Endothelial cell of umbilical vein (primary cell): Measurements from ENCODE around the gene CCT2.

ENCODE experiments used
- CTCF ChIP-seq, 2 donors: IDR thresholded peaks; 1 replicate in 1 of 2; 2 replicates in 1 of 2; pipeline ENCODE4 v1.5.1; 2011; ENCODE audit warnings: low read length in 2 of 2, mild to moderate bottlenecking in 2 of 2, moderate library complexity in 2 of 2, control low read depth in 1 of 2, inconsistent platforms in 1 of 2, low read depth in 1 of 2; ENCODE audit not compliant: insufficient read depth in 1 of 2; ENCODE audit errors: extremely low read depth in 1 of 2
- EZH2 ChIP-seq: IDR thresholded peaks from 2 replicates; pipeline ENCODE4 v1.6.1; 2012; ENCODE audit warnings: borderline replicate concordance, low read depth, mild to moderate bottlenecking, moderate library complexity, low read length, inconsistent platforms; ENCODE audit not compliant: severe bottlenecking
- FOS ChIP-seq: IDR thresholded peaks from 2 replicates; pipeline ENCODE4 v1.6.1; 2011; ENCODE audit warnings: mild to moderate bottlenecking, low read length, moderate library complexity, borderline replicate concordance; ENCODE audit not compliant: insufficient read depth
- GATA2 ChIP-seq: IDR thresholded peaks from 2 replicates; pipeline ENCODE4 v1.7.0; 2011; ENCODE audit warnings: low read depth, mild to moderate bottlenecking, moderate library complexity, mixed read lengths, low read length; ENCODE audit not compliant: insufficient read length, insufficient read depth
- JUN ChIP-seq: IDR thresholded peaks from 2 replicates; pipeline ENCODE4 v1.6.1; 2011; ENCODE audit warnings: borderline replicate concordance, low read depth; ENCODE audit not compliant: insufficient read length, insufficient read depth
- MAX ChIP-seq: IDR thresholded peaks from 2 replicates; pipeline ENCODE4 v1.6.1; 2011; ENCODE audit not compliant: insufficient read depth, insufficient read length
- MYC ChIP-seq: IDR thresholded peaks from one replicate; pipeline ENCODE4 v1.6.1; 2011; ENCODE audit warnings: mild to moderate bottlenecking, low read depth, low read length
- POLR2A ChIP-seq: IDR thresholded peaks from 2 replicates; pipeline ENCODE4 v1.6.1; 2012; ENCODE audit warnings: low read depth, mild to moderate bottlenecking, control low read depth, low read length
- POLR2AphosphoS5 ChIP-seq: IDR thresholded peaks from 2 replicates; pipeline ENCODE4 v1.6.1; 2012; ENCODE audit warnings: low read depth, mild to moderate bottlenecking, control low read depth, low read length, moderate library complexity; ENCODE audit not compliant: insufficient read depth

- TF ChIP-seq CTCF (IDR thresholded peaks at IDR 0.05; ENCODE audit: extremely low read depth in 1 of 2, insufficient read depth in 1 of 2, low read depth in 1 of 2, low read length in 2 of 2) (no peak), POLR2A (no peak), MAX (no peak), EZH2 (no peak), POLR2AphosphoS5 (no peak), MYC (no peak), GATA2 (no peak), JUN (no peak), FOS (no peak)
These were observed 5.2 kb upstream of the CCT2 start for GRCh38 chr12:69580074-69580473.
